NCI-H2107 treated with DMSO at 0.1 percent for 48 hours (cell line): ENCODE data around the gene EXOC3L1.

Source experiments
- DNase-seq: peaks from one replicate; lab custom pipeline; 2025; ENCODE audit not compliant: unreplicated experiment; lab: John Stamatoyannopoulos, UW

The EXOC3L1 gene

GRCh38 chr16:67165121-67166078 lies 24.5 kb downstream of the EXOC3L1 start:
- no peak for DNase-seq

- DNase-seq, result no peak
These were observed 25.3 kb downstream of the EXOC3L1 start, which contains the start of gene HSF4 for GRCh38 chr16:67164599-67165061. TSS of gene HSF4 (plus strand) at chr16:67164745. CDS start at chr16:67164812, 67 bp downstream.

- DNase-seq, result no peak
These were observed 25.9 kb downstream of the EXOC3L1 start for GRCh38 chr16:67163999-67164558.

- peak; percentile 34 for DNase-seq
These were observed 26.6 kb downstream of the EXOC3L1 start for GRCh38 chr16:67163164-67163998.

- no peak for DNase-seq
These were observed 27.3 kb downstream of the EXOC3L1 start for GRCh38 chr16:67162506-67163163.

- DNase-seq, result no peak
These were observed 28.3 kb downstream of the EXOC3L1 start for GRCh38 chr16:67161595-67162058.

- DNase-seq, result no peak
These were observed 31.0 kb downstream of the EXOC3L1 start for GRCh38 chr16:67158637-67159600.

GRCh38 chr16:67157892-67158635 lies 31.9 kb downstream of the EXOC3L1 start:
- no peak for DNase-seq

GRCh38 chr16:67157106-67157748 lies 32.7 kb downstream of the EXOC3L1 start:
- no peak for DNase-seq

- no peak for DNase-seq
These were observed 33.6 kb downstream of the EXOC3L1 start for GRCh38 chr16:67156143-67156844.

GRCh38 chr16:67155295-67156142 lies 34.4 kb downstream of the EXOC3L1 start:
- DNase-seq, result no peak

- no peak for DNase-seq
These were observed 35.2 kb downstream of the EXOC3L1 start for GRCh38 chr16:67154578-67155294.

- no peak for DNase-seq
These were observed 38.4 kb downstream of the EXOC3L1 start for GRCh38 chr16:67151431-67152097.

- DNase-seq, result peak; percentile 16
These were observed 39.0 kb downstream of the EXOC3L1 start, which contains the start of gene B3GNT9 for GRCh38 chr16:67150833-67151396. TSS of gene B3GNT9 (minus strand) at chr16:67150998. CDS start at chr16:67150485, 513 bp downstream.
